Measurements from ENCODE around the gene CLEC5A.

Gene CLEC5A

GRCh38 chr7:141979568-141979967, 32.8 kb upstream of the CLEC5A start:
- no peak overlapping the region for H3K27ac ChIP-seq
- TF ChIP-seq CTCF (conservative IDR thresholded peaks at IDR 0.05): no peak

- H3K27ac ChIP-seq: no peak overlapping the region
- TF ChIP-seq CTCF (conservative IDR thresholded peaks at IDR 0.05): no peak
Measured at GRCh38 chr7:141978351-141978750, 31.6 kb upstream of the CLEC5A start.

- peak; percentile 9 for TF ChIP-seq CTCF (conservative IDR thresholded peaks at IDR 0.05)
- H3K27ac ChIP-seq: peak overlapping the region; percentile 41; the same call in 1 of the 2 replicates
Measured at GRCh38 chr7:141976524-141977245, 29.9 kb upstream of the CLEC5A start.

- peak overlapping the region; percentile 41; the same call in 1 of the 2 replicates for H3K27ac ChIP-seq
- TF ChIP-seq CTCF (conservative IDR thresholded peaks at IDR 0.05): peak; percentile 99
Measured at GRCh38 chr7:141975806-141976523, 29.2 kb upstream of the CLEC5A start.

DNA sequence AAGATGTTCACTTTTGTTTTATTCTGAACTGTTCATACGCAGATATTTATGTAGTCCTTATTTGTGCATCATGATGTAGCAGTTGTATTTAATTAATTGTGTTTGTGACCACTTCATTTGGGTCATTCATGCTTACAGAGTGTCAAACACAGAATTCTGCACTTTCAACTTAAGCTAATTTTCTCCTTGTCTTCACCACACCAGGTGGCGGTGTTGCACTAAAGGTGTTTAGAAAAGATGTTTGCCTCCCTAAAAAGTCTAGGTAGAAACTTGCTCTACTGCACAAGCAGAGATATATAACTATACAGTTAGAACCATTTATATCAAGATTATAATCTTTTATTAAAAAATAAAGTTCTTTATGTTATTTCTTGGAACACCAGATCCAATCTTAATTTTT, 28.1 kb upstream of the CLEC5A start:
- peak; percentile 88 for TF ChIP-seq CTCF (conservative IDR thresholded peaks at IDR 0.05)
- no peak overlapping the region for H3K27ac ChIP-seq

DNA sequence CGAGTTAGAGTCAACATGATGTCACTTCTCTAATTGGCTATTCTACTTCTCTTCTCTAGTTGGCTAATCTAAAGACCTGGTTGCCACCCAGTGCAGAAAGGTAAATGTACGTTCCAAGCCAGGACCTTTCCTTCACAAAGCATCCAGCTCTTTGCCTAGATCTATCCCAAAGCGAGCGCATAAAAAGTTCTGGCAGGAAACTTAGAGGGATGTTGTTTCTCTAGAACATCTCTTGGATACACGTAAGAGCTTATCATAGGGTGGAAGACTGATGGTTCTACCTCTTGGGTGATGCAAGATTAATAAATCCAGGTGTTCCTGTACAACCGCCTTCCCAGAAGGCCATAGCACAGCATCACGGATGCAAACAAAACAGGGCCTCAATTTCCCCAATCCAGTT, 26.9 kb upstream of the CLEC5A start, which contains the start of gene TAS2R38:
TSS of gene TAS2R38 (minus strand) at position 101 of the 400 bp plus-strand sequence. CDS start at position 17, 84 bp downstream.
- no peak for TF ChIP-seq CTCF (conservative IDR thresholded peaks at IDR 0.05)
- H3K27ac ChIP-seq: no peak within 1 kb of the TSS

DNA sequence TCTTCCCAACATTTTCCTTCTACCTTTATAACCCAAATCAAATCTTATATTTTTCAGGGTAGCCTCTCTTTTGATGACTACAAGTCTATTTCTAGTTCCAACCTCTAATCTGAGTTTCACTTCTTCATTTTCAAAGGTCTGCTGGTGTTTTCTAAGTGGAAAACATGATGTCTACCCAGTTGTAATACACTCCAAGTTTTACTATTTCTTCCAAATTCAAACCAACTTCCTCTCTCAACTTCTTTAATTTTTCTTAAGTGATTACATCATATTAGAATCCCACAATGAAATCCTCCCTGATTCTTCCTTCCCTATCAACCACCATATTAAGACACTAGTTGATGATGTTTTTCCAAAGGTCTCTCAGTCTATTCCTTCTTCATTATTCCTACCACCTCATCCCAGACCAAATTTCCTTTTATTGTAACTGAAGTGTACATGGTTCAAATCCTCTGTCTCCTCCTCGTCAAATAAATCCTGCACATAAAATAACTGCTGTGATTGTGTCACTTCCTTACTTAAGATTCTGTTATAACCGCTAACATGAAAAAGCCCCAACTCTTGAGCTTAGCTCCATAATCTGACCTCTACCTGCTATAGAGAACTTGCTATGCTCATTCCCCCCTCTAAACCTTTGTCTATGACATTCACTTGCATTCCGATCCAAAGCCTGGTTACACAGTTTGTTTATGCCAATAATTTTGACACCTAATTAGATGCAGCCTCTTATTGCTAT, 14.1 kb upstream of the CLEC5A start:
- H3K27ac ChIP-seq: no peak overlapping the region
- TF ChIP-seq CTCF (conservative IDR thresholded peaks at IDR 0.05): no peak
